Astrocyte (in vitro differentiated cells and primary cell): ENCODE measurements around the gene ZBTB8A. TPM values are rescaled to one million over a fixed set of nuclear protein-coding genes. Genes with fewer than 3 reads are reported as not detected.

Source experiments
- DNase-seq: peaks from one replicate; pipeline ENCODE4 v3.0.0-alpha.2; 2010; ENCODE audit warnings: low read depth
- FAIRE-seq: peaks from 2 replicates; lab custom pipeline; 2011; peaks lifted over from hg19 to GRCh38; lab: Jason Lieb, UNC
- H2AFZ ChIP-seq: 2 replicates; pipeline ENCODE4 v1.6.0; 2012; ENCODE audit warnings: low read depth, low read length, inconsistent platforms
- H3K27ac ChIP-seq: 2 replicates; pipeline ENCODE4 v1.5.1; 2011; ENCODE audit warnings: low read depth, low read length, inconsistent platforms
- H3K27me3 ChIP-seq: 2 replicates; pipeline ENCODE4 v1.6.0; 2011; ENCODE audit warnings: low read length, inconsistent platforms; ENCODE audit not compliant: insufficient read depth
- H3K36me3 ChIP-seq: 2 replicates; pipeline ENCODE4 v1.5.1; 2011; ENCODE audit warnings: low read length, inconsistent platforms; ENCODE audit not compliant: insufficient read depth
- H3K4me1 ChIP-seq: 2 replicates; pipeline ENCODE4 v1.5.1; 2011; ENCODE audit warnings: low read length, inconsistent platforms; ENCODE audit not compliant: insufficient read depth
- H3K4me2 ChIP-seq: 2 replicates; pipeline ENCODE4 v1.6.0; 2012; ENCODE audit warnings: low read length, inconsistent platforms
- H3K4me3 ChIP-seq: 2 replicates; pipeline ENCODE4 v1.5.1; 2011; ENCODE audit warnings: low read depth, mild to moderate bottlenecking, low read length, inconsistent platforms; ENCODE audit not compliant: insufficient read depth
- H3K79me2 ChIP-seq: 2 replicates; pipeline ENCODE4 v1.6.0; 2012; ENCODE audit warnings: mild to moderate bottlenecking, low read length, inconsistent platforms; ENCODE audit not compliant: insufficient read depth
- H3K9ac ChIP-seq: 2 replicates; pipeline ENCODE4 v1.6.0; 2012; ENCODE audit warnings: mild to moderate bottlenecking, low read length, inconsistent platforms
- H3K9me3 ChIP-seq: 2 replicates; pipeline ENCODE4 v1.5.1; 2012; ENCODE audit warnings: low read depth, mild to moderate bottlenecking, low read length, inconsistent platforms; ENCODE audit not compliant: insufficient read depth
- H4K20me1 ChIP-seq: 2 replicates; pipeline ENCODE4 v1.6.0; 2012; ENCODE audit warnings: low read length, inconsistent platforms; ENCODE audit not compliant: insufficient read depth
- H3K27ac Mint-ChIP-seq: one replicate; pipeline ENCODE4 v1.8.0; 2021; ENCODE audit warnings: mild to moderate bottlenecking, mixed read lengths; ENCODE audit not compliant: unreplicated experiment
- H3K27me3 Mint-ChIP-seq: one replicate; pipeline ENCODE4 v1.8.0; 2021; ENCODE audit warnings: low read depth, mixed read lengths; ENCODE audit not compliant: unreplicated experiment
- H3K36me3 Mint-ChIP-seq: one replicate; pipeline ENCODE4 v1.8.0; 2021; ENCODE audit warnings: low read depth, mixed read lengths; ENCODE audit not compliant: unreplicated experiment
- H3K4me1 Mint-ChIP-seq: one replicate; pipeline ENCODE4 v1.8.0; 2021; ENCODE audit warnings: low read depth, mixed read lengths; ENCODE audit not compliant: unreplicated experiment
- H3K4me3 Mint-ChIP-seq: one replicate; pipeline ENCODE4 v1.8.0; 2021; ENCODE audit warnings: mild to moderate bottlenecking, moderate library complexity, mixed read lengths; ENCODE audit not compliant: unreplicated experiment
- H3K9me3 Mint-ChIP-seq: one replicate; pipeline ENCODE4 v1.8.0; 2021; ENCODE audit warnings: mild to moderate bottlenecking, mixed read lengths; ENCODE audit not compliant: unreplicated experiment
- CTCF ChIP-seq: IDR thresholded peaks from 2 replicates; pipeline ENCODE4 v1.5.1; 2011; ENCODE audit warnings: low read depth, mild to moderate bottlenecking, inconsistent platforms, low read length, moderate library complexity; ENCODE audit not compliant: insufficient read depth
- EZH2 ChIP-seq: IDR thresholded peaks from 2 replicates; pipeline ENCODE4 v1.6.1; 2012; ENCODE audit warnings: mild to moderate bottlenecking, low read length, inconsistent platforms; ENCODE audit not compliant: insufficient read depth
- total RNA-seq: library from RNA; stranded (reverse); gene quantifications from 2 replicates; pipeline ENCODE4 v1.2.1, GENCODE V29; 2021

Gene ZBTB8A
- total RNA-seq, 1 donor from 2014 or later: 5.6 TPM

- H3K79me2 ChIP-seq: no peaks in the 10 kb centered on the region
- Mint-ChIP-seq H3K4me1 (no peaks in the 10 kb centered on the region), H3K27ac (no peak overlapping the region), H3K4me3 (no peak overlapping the region), H3K9me3 (no peaks in the 10 kb centered on the region), H3K36me3 (peaks cover 3% of the 10 kb centered on the region), H3K27me3 (no peaks in the 10 kb centered on the region)
- TF ChIP-seq EZH2: no peak
- no peak for TF ChIP-seq CTCF
- no peaks in the 10 kb centered on the region for H4K20me1 ChIP-seq
- H3K9me3 ChIP-seq: no peaks in the 10 kb centered on the region
- no peaks in the 10 kb centered on the region for H3K27me3 ChIP-seq
- FAIRE-seq: no peak
- H2AFZ ChIP-seq: no peak overlapping the region
- H3K36me3 ChIP-seq: peaks cover 13% of the 10 kb centered on the region
- H3K27ac ChIP-seq: no peak overlapping the region
- H3K4me3 ChIP-seq: no peak overlapping the region
- no peak overlapping the region for H3K9ac ChIP-seq
- no peak overlapping the region for H3K4me2 ChIP-seq
- no peak for DNase-seq
- H3K4me1 ChIP-seq: no peaks in the 10 kb centered on the region
Observed at GRCh38 chr1:32600034-32600433, 60.8 kb downstream of the ZBTB8A start.

- Histone ChIP-seq H3K9ac (no peak overlapping the region), H3K4me2 (no peak overlapping the region), H3K27ac (no peak overlapping the region), H4K20me1 (no peaks in the 10 kb centered on the region), H3K27me3 (no peaks in the 10 kb centered on the region), H3K9me3 (no peaks in the 10 kb centered on the region), H3K79me2 (no peaks in the 10 kb centered on the region), H3K4me3 (no peak overlapping the region), H3K36me3 (no peaks in the 10 kb centered on the region), H3K4me1 (no peaks in the 10 kb centered on the region), H2AFZ (no peak overlapping the region)
- no peaks in the 10 kb centered on the region for H3K9me3 Mint-ChIP-seq
- H3K4me1 Mint-ChIP-seq: no peaks in the 10 kb centered on the region
- no peak overlapping the region for H3K27ac Mint-ChIP-seq
- no peak overlapping the region for H3K4me3 Mint-ChIP-seq
- H3K36me3 Mint-ChIP-seq: no peaks in the 10 kb centered on the region
- TF ChIP-seq EZH2 (no peak), CTCF (no peak)
- DNase-seq (no peak), FAIRE-seq (no peak)
- H3K27me3 Mint-ChIP-seq: no peaks in the 10 kb centered on the region
Observed at GRCh38 chr1:32605711-32606424, 66.6 kb downstream of the ZBTB8A start.

- no peak for FAIRE-seq
- no peaks in the 10 kb centered on the region for H3K4me1 ChIP-seq
- H3K27ac Mint-ChIP-seq: no peak overlapping the region
Observed at GRCh38 chr1:32606565-32607371, 67.5 kb downstream of the ZBTB8A start.

More at GRCh38 chr1:32606565-32607371, 67.5 kb downstream of the ZBTB8A start:
- no peaks in the 10 kb centered on the region for H3K9me3 ChIP-seq
- no peak overlapping the region for H3K27ac ChIP-seq
- Mint-ChIP-seq H3K4me1 (no peaks in the 10 kb centered on the region), H3K36me3 (no peaks in the 10 kb centered on the region), H3K4me3 (no peak overlapping the region), H3K9me3 (no peaks in the 10 kb centered on the region), H3K27me3 (no peaks in the 10 kb centered on the region)
- no peak overlapping the region for H3K4me3 ChIP-seq
- no peak for DNase-seq
- TF ChIP-seq CTCF (no peak), EZH2 (no peak)
- no peak overlapping the region for H2AFZ ChIP-seq
- H3K36me3 ChIP-seq: no peaks in the 10 kb centered on the region
- no peaks in the 10 kb centered on the region for H3K79me2 ChIP-seq
- H3K9ac ChIP-seq: no peak overlapping the region
- no peaks in the 10 kb centered on the region for H4K20me1 ChIP-seq
- no peaks in the 10 kb centered on the region for H3K27me3 ChIP-seq
- no peak overlapping the region for H3K4me2 ChIP-seq
